ENCODE results near the gene ADGRF5.
"Not testable (repeated sequence)": the region's sequence is repeated elsewhere in the genome, so short reads cannot be mapped to it uniquely, and the experiment has no call there.

ADGRF5 gene

DNA sequence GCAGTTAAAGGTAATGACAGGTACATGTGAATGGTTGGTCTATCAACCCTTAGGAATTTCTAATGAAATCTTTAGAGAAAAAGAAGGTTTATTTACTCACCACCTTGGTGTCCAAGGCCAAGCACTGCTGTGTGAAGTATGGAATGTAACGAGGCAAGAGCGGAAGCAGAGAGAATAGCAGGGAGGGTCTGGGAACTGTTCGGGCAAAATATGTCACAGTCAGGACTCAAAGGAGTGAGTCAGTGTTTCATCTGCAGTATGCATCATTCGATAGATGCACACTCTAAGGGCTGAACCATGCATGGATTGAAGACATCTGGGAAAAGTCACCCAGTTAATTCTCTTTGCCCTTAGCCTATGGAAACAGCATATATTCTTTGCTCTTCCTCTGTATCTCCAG, 33.2 kb downstream of the ADGRF5 start:
- no peak for DNase-seq (ENCODE audit: low read depth in 2 of 2)

DNA sequence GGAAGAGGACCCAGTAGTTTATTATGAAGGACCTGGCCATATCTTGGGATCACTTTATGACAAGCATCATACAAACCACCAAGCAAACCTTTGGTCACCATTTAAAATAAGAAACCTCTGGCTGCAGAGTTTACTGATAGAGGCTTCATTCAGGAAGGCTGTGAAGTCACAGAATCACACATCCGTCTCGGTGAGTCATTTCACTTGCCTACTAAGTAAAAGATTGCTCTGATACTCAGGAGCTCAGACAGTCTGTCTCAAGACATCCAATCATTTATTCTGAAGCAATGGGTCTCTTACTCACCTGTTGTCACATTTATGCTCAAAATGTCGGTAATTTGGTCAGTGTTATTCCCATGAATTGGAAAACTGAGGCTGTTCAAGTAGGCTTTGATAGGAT, 33.7 kb downstream of the ADGRF5 start:
- DNase-seq (ENCODE audit: low read depth in 2 of 2), result no peak

DNA sequence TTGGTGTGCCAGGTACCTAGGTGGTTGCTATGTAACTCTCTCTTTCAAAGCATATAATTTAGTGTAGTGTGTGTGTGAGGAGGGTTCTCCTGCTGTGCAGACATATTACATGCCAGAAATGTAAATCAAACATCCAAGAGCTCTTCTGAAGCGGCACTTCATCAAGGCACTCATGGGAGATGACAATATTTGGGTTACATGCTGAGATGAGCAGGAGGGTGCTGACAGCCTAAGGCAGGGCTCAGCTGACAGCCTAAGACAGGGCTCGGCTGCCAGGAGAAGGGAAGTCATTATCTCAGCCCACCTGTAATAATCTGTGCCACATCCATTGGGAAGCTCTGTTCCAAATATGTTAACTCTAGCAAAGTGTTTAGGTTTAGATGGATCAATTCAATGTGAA, 39.1 kb downstream of the ADGRF5 start:
- DNase-seq (ENCODE audit: low read depth in 2 of 2), result no peak

DNA sequence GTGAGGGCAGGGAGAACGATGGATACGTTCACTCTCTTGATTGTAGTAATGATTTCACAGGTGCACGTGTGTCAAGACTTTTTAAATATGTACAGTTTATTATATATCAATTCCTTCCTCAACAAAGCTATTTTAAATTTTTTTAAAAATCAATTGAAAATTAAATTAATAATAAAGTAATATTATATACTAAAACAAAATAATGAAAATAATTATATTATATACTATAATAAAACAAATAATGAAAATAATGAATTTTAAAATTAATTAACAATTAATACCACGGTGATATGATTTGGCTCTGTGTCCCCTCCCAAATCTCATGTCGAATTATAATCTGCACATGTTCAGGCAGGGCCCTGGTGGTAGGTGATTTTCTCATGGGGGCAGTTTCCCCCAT, 42.7 kb downstream of the ADGRF5 start:
- DNase-seq (ENCODE audit: low read depth in 2 of 2), result no peak

DNA sequence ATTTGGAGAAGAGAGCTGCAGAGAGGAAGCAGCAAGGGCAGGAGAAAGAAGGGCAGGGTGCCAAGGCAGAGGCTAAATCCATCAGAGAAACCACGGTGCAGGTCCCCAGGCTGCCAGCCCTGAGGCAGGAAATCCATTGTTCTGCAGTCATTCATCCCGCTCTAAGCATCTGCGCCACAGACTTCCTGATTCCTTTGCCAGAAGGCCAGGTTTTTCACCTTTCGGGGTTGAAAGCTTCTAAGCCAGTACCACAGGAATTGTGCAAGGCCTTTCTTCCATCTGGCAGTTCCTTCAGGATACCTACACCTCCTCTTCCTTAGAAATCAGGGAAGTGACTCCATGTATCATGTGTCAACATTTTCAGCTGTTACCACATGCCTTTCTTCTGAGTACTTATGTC, 45.6 kb downstream of the ADGRF5 start:
- no peak for DNase-seq (ENCODE audit: low read depth in 2 of 2)

DNA sequence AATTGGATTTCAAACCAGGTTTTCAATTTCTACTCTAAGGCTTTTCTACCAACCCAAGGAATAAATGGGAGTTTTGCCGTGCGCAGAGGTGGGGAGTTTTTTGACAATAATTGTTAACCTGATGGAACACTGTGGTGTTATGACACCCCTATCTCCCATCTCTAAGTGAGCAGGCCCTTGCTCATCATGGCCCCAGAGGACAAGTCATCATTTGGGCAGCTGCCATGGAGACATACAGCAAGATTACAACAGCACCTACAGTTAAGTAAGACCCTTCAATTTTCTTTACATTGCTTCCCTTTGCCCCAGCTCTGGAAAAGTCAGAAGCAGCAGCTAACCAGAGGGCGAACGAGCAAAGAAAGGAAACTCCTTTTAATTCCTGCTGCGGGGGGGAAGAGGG, 54.3 kb downstream of the ADGRF5 start:
- DNase-seq (ENCODE audit: low read depth in 2 of 2), result no peak

DNA sequence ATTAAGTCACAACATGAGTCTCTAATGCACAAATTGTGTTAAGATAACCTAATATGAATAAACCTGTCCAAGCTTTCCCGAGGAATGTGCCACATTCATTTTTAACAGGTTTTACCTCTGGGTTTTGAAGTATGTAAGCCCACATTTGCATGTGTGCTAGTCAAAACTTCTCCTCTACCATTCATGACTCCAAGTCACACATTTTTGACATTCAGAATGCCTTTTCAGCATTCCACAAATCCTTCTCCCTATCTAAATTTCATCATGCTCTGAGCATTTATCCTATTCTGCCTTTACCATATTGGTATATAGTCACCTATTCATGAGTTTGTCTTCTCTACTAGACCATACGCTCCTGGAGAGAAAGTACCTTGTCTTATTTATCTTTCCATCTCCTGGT, 56.5 kb downstream of the ADGRF5 start:
- DNase-seq (ENCODE audit: low read depth in 2 of 2), result no peak

DNA sequence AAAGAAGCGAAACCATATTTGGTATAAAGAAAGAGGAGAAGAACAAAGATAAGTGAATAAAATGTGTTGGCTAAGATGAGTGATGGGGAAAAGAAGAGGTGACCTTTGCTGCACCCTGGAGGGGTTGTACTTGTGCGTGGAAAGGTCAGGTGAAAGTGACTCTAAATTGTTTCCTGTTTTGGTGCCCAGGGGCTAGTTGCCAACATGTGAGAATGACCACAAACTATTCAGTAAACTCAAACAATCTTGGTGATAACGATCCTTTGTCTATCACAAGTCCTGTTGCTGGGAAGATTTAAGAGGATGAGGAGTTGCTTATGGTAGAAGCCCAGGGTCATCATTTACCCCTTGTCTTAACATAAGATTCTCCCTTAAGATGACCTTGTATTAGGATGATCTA, 57.9 kb downstream of the ADGRF5 start:
- DNase-seq (ENCODE audit: low read depth in 2 of 2), result no peak

DNA sequence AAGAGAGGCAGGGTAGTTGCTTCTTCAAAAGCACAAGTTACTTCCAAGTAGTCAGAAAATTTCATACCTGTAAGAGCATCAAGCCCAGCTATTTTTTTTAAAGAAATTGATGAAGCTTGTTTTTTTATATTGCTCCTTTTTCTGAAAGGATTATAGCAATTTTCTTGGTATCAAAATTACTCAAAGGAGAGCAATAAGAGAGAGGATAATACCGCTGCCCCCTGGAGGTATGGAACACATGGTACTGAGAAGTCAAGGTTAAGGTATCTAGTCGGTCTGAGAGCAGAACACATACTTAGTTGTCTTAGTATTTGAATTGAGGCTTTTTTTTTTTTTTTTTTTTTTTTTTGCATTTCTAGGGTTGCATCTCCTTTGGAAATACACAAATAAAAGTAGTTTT, 59.4 kb downstream of the ADGRF5 start:
- DNase-seq (ENCODE audit: low read depth in 2 of 2), result no peak

DNA sequence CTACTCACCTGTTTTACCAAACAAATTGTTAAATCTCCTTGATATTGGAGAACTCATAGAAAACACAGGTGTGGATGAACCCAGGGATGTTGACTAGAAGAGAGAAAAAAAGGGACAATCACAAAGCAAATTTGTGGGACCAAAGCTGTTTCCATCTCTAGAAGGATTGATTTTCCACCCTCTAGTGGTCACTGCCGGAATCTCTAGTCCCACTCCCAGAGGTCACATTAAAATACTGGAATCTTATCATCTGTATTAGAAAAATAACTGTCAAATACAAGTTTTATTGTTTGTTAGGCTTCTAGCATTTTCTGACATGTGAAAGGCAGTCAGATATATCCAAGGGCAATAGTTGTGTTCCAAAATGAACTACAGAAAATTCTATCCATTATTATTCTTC, 65.8 kb downstream of the ADGRF5 start:
- DNase-seq (ENCODE audit: low read depth in 2 of 2), result peak in 1 of 2 donors; percentile 2

DNA sequence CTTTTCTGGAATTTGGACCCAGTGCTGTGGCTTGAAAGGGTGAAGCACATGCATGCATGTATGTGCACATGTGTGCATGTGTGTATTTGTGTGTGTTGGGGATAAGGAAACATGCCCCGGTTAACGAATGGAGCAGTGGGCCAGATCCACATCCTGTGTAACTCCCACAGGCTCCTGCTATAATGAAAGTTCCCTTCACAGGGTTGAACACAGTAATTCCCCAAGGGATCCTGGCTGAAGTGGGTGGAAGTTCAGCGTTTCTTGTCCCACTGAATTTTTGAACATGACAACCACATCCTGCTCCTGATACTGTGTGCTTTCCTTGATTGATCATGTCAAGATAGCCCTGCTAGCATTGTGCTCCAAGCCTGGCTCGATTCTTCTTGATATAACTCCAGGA, 70.2 kb downstream of the ADGRF5 start:
- not testable (repeated sequence) for DNase-seq (ENCODE audit: low read depth in 2 of 2)

DNA sequence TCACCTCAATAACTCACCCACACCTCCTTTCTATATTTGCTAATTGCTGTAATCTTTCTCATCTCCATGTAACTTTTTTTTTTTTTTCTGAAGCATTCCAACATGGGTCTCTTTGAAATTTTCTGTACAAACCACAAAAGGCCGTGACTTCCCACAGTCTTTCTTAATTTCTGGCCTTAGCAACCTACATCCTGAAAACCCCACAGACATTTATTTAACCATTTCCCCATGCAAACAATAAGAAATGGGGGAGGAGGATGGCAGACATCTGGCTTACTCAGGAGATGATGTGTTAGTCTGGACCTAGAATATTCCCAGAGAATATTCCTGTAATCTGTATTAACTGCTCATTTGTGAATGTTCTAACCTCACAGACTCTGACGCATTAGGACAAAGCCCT, 70.9 kb downstream of the ADGRF5 start:
- no peak for DNase-seq (ENCODE audit: low read depth in 2 of 2)

DNA sequence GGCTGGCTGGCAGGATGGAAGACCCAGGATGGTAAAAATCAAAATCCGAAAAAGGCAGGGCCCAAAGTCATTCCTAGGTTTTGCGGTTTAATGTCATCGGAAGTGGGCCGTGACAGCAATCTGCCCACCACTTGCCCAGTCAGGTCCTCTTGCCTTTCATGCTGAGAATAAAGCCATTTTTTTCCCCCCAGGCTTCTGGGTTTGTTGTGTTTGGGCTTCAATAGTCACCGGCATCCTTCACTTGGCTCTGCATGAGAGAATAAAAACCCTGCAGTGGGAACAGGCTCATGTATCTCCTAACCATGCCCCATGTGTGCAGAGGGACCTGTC, 72.4 kb downstream of the ADGRF5 start:
- no peak for DNase-seq (ENCODE audit: low read depth in 2 of 2)

DNA sequence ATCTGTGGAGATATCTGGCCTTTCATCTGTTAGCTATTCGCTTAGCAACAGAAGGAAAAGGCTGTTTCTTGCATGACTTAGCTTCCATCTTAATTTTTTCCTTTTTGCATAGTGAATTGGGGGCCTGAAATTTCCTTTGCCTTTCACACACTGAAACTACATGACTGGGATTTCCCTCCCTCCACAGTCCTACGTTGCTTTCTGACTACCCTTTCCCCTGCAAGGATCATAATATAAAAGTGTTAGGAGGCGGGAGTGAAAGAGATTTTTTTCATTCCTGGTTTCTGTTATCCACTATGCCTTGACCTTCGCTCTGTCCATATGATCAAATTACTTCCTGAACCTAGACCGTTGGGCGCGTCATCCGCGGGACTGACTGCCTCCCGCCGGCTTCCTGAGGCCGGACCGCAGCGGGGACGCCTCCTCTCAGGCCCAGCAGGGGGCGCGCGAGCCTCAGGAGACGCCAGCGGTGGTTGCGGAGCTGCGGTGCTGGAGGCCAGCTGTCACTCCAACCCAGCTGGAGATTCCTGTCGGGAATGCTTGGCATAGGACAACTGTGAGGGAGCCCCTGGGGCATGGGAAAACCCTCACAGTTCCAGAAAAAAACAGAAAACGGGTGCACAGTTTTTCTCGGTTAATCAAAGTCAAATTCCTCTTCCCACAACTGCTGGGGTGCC, 72.9 kb downstream of the ADGRF5 start:
- peak; percentile 28 to 58 for DNase-seq (ENCODE audit: low read depth in 2 of 2)

DNA sequence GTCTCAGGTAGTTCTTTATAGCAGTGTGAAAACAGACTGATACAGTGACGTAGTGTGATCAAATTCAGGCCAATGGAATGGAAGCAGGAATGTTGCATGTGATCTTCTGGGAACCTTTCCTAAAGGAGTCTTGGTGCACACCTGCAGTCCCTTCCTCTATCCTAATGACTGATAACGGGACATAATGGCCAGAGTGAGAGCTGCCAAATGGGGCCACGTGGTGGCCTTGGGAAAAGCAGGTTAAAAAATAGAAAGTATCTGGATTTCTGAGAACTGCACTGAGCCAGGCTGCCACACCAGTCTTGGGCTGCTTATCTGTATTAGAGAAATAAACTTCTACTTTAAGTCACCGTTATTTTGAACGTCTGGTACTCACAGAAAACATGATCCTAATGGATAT, 76.6 kb downstream of the ADGRF5 start:
- no peak for DNase-seq (ENCODE audit: low read depth in 2 of 2)

DNA sequence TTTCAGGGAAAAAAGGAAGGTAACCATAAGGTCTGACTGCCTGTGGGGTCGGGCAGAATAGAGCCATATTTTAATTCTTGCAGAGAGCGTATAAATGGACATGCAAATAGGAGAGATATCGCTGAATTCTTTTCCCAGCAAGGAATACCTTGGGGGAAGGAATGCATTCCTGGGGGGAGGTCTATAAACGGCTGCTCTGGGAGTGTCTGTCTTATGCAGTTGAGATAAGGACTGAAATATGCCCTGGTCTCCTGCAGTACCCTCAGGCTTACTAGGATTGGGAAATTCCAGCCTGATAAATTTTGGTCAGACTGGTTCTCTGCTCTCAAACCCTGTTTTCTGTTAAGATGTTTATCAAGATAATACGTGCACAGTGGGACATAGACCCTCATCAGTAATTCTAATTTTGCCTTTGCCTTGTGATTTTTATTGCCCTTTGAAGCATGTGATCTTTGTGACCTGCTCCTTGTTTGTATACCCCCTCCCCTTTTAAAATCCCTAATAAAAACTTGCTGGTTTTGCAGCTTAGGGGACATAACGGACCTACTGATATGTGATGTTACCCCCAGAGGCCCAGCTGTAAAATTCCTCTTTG, 79.4 kb downstream of the ADGRF5 start:
- not testable (repeated sequence) for DNase-seq (ENCODE audit: low read depth in 2 of 2)

DNA sequence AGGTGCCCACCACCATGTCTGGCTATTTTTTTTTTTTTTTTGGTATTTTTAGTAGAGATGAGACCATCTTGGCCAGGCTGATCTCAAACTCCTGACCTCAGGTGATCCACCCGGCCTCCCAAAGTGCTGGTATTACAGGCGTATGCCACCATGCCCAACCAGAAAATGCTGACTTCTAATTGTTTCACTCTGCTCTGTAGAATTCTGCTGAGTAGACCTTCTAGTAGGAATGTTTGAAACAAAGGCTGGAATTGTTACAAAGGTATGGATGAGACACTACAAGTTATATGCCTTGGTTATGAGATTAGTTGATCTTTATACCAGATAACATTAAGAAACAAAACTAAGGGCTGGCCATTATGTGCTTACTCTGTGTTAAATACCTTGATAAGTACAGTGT, 83.7 kb downstream of the ADGRF5 start:
- no peak for DNase-seq (ENCODE audit: low read depth in 2 of 2)

DNA sequence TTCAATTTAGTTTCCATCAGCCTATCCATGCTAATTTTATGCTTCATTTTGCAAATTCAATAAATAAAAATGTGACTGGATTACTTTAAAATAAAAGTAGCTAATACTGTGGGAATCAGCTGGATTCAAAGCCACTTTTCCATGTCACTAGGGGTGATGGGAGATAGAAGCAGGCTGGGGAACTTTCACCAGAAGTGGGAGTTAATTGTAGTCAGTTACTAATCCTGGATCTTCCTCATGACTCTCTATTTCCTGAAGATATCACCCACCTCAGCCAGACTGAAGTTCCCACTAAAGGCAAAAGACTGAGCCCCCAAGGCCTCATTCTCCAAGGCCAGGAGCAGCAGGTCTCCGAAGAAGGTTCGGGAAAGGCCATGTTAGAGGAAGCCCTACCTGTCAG, 86.7 kb downstream of the ADGRF5 start:
- not testable (repeated sequence) for DNase-seq (ENCODE audit: low read depth in 2 of 2)

DNA sequence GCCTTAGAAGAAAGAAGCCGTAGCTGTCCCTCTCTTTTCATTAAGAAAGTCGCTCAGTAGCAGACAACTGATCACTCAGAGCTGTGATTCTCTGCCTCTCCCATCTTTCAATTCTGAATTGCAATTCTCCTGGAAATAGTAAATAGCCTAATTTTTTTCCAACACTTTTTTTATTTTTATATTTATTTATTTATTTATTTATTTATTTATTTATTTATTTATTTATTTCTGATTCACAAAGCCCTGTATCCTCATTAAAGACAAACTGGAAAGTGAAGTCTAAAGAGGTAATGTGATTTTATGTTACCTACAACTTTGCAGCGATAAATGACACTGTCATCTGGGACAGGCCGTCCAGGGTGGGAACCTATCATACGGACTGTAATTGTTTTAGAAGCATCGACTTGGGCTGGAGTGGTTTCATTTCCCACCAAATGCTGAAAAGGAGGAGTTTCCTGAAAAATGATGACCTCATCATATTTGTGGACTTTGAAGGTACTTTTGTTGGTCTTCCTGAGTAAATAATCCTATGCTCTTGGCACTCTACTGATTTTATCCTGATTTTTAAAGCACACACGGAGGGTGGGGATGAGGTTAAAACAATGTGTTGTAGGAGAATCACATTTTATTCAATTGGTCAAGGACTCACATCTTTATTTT, 87.4 kb downstream of the ADGRF5 start:
- not testable (repeated sequence) for DNase-seq (ENCODE audit: low read depth in 2 of 2)

DNA sequence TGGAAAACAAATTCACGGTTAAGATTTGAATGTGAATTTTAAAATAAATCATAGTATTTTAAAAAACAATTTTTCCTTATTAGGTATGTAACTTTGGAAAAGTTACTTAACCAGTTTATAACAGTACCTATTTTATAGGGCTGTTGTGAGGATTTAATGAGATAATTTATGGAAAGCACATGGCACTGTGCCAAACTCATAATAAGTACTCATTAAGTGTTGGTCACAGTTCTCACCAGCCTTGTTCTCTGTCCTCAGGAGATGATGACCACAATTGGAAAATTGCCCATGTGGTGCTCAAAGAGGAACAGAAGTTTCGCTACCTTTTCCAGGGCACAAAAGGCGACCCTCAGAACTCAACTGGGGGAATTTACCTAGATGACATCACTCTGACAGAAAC, 88.9 kb downstream of the ADGRF5 start:
- DNase-seq (ENCODE audit: low read depth in 2 of 2), result no peak

DNA sequence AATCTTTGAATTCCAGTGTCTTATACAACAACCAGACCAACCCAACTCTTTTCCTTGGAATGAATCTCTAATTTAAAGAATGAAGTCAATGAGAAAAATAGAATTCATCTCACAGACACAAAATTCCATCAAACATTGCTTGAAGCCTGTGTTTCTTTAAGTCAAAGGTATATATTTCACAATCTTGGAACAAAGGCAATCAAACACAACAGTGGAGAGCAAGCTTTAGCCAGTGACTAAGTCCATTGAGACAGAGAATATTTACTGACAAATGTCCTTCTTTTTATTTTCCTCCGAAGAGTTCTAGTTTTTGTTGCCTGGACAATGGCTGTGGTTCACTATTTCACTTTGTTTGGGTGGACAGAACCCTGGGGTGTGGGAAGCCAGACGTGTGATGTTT, 92.8 kb downstream of the ADGRF5 start:
- no peak for DNase-seq (ENCODE audit: low read depth in 2 of 2)

DNA sequence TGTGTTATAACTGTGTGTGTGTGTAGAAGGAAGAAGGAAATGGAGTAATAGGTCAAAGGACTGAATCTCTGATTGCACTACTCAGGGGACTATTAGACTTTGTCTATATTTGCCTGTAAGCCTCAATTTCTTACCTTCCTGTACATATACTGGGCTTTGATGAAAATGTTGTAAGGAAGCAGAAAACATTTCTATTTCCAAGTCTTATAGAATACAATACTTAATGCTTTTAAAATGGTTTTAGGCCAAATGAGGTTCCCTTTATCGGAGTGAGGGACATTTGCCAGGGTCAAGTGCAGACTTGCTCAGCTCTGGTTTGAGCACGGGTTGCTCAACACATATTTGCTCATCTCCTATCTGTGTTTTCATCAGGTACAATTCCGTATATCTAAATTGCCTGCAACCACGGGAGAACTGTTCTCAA, 100.3 kb downstream of the ADGRF5 start:
- no peak for DNase-seq (ENCODE audit: low read depth in 2 of 2)

DNA sequence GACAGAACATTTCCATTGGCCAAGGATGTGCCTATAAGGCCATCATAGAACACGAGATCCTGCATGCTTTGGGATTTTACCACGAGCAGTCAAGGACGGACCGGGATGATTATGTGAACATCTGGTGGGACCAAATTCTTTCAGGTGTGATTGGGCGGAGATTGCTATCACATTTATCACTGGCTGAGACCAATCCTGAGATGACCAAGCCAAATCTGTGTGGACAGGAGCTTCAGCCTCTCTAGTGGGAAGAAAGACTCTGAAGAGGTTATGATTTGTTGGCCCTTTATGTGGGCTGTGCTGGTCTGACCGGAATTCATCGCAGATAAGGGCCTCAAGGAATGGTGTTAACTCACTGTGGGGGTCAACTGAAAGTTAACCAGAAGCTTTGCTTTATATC, 102.2 kb downstream of the ADGRF5 start:
- no peak for DNase-seq (ENCODE audit: low read depth in 2 of 2)

DNA sequence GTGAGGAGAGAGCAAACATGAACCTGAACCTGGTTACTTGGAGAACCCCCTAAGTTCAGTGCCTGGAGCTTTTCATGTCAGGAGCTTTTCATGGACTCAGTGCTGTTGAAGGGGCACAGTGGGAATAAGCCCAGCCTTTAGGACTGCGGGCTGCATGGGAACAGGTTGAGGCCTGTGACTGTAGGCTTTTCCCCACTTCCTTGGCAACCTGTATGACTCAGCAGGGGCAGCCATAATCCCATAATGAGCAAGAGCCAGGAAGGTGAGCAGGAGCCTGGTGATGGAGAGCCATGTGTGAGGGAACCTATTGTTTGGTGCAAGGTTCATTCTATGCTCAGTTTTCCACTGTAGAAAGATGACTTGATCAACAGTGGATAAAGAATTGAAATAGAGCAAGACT, 105.1 kb downstream of the ADGRF5 start:
- DNase-seq (ENCODE audit: low read depth in 2 of 2), result no peak
